ENCODE results near the gene UMODL1.

UMODL1 gene

GRCh38 chr21:42107177-42107880 is 36.2 kb downstream of the UMODL1 start:
- no peaks in the 10 kb centered on the region for H3K27me3 ChIP-seq (ENCODE audit: control insufficient read depth, insufficient read depth, low read length, poor library complexity, severe bottlenecking)
- no peaks in the 10 kb centered on the region for H3K9me3 ChIP-seq (ENCODE audit: control insufficient read depth, low read length)
- 85 to 87% methylated on average over 18 of the region's 18 CpGs for WGBS, 2 experiments
- H3K27ac ChIP-seq (ENCODE audit: insufficient read depth, low read depth, low read length, poor library complexity, severe bottlenecking), result no peak overlapping the region
- no peaks in the 10 kb centered on the region for H3K36me3 ChIP-seq (ENCODE audit: control insufficient read depth, insufficient read depth, low read length)
- no peaks in the 10 kb centered on the region for H3K4me1 ChIP-seq (ENCODE audit: control insufficient read depth, insufficient read depth, low read length)
- no peak overlapping the region for H3K4me3 ChIP-seq (ENCODE audit: insufficient read depth, low read depth, low read length)

DNA sequence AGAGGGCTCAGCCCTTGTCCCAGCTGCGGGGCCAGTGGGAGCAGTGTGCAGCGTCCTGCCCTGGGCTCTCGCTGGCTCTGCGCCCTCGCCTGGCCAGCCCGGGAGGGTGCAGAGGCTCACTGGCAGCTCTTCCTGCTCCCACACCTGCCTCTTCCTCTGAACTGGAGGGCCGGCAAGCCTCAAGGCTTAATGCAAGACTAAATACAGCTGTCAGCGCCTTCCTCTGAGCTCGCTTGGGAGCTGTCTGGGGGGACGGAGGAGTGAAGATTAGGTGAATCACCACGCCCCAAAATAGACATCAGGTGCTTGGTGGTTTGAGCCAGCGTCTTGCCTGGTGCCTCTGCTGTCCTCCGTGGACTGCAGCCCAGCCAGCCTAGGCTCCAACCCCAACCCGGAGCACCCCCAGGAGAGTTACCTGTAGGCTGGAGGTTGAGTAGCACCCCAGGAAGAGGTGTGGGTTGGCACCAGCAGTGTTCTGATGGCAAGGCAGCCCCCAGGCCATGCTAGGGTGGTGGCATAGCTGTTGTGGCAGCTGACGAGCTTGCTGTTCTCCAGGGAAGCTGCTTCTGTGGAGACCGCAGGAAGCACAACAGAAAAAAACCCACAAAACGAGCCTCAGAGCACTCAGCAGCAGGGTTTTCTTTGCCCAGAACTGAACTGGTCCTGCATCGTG is 36.9 kb downstream of the UMODL1 start:
- no peaks in the 10 kb centered on the region for H3K27me3 ChIP-seq (ENCODE audit: control insufficient read depth, insufficient read depth, low read length, poor library complexity, severe bottlenecking)
- H3K4me3 ChIP-seq (ENCODE audit: insufficient read depth, low read depth, low read length), result no peak overlapping the region
- no peak overlapping the region for H3K27ac ChIP-seq (ENCODE audit: insufficient read depth, low read depth, low read length, poor library complexity, severe bottlenecking)
- no peaks in the 10 kb centered on the region for H3K4me1 ChIP-seq (ENCODE audit: control insufficient read depth, insufficient read depth, low read length)
- no peaks in the 10 kb centered on the region for H3K9me3 ChIP-seq (ENCODE audit: control insufficient read depth, low read length)
- WGBS, 2 experiments, result 40 to 42% methylated on average over 18 of the region's 18 CpGs
- H3K36me3 ChIP-seq (ENCODE audit: control insufficient read depth, insufficient read depth, low read length), result no peaks in the 10 kb centered on the region

GRCh38 chr21:42108554-42109340 is 37.6 kb downstream of the UMODL1 start:
- 86 to 90% methylated on average over 24 to 26 of the region's 26 CpGs for WGBS, 2 experiments
- H3K4me3 ChIP-seq (ENCODE audit: insufficient read depth, low read depth, low read length), result no peak overlapping the region
- H3K27ac ChIP-seq (ENCODE audit: insufficient read depth, low read depth, low read length, poor library complexity, severe bottlenecking), result no peak overlapping the region
- no peaks in the 10 kb centered on the region for H3K4me1 ChIP-seq (ENCODE audit: control insufficient read depth, insufficient read depth, low read length)
- no peaks in the 10 kb centered on the region for H3K27me3 ChIP-seq (ENCODE audit: control insufficient read depth, insufficient read depth, low read length, poor library complexity, severe bottlenecking)
- H3K9me3 ChIP-seq (ENCODE audit: control insufficient read depth, low read length), result no peaks in the 10 kb centered on the region
- H3K36me3 ChIP-seq (ENCODE audit: control insufficient read depth, insufficient read depth, low read length), result no peaks in the 10 kb centered on the region

DNA sequence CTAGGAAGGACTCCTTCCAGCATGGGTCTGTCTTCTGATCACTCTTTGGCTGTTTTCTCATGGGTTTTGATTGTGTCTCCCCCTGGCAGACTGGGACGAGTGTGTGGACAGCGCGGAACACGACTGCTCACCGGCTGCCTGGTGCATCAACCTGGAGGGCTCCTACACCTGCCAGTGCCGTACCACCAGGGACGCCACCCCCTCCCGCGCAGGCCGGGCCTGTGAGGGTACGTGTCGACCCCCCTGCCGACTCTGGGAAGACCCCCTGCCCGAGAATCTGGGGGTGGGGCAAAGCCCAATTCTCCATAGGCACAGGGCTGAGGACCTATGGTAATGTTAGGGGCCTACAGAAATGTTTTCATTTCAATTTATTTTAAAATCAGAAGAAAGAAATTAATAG is 38.4 kb downstream of the UMODL1 start:
- Histone ChIP-seq H3K36me3 (ENCODE audit: control insufficient read depth, insufficient read depth, low read length) (no peaks in the 10 kb centered on the region), H3K9me3 (ENCODE audit: control insufficient read depth, low read length) (no peaks in the 10 kb centered on the region), H3K27me3 (ENCODE audit: control insufficient read depth, insufficient read depth, low read length, poor library complexity, severe bottlenecking) (no peaks in the 10 kb centered on the region), H3K4me3 (ENCODE audit: insufficient read depth, low read depth, low read length) (no peak overlapping the region), H3K4me1 (ENCODE audit: control insufficient read depth, insufficient read depth, low read length) (no peaks in the 10 kb centered on the region), H3K27ac (ENCODE audit: insufficient read depth, low read depth, low read length, poor library complexity, severe bottlenecking) (no peak overlapping the region)
- WGBS, 2 experiments, result 87 to 96% methylated on average over 14 of the region's 14 CpGs

DNA sequence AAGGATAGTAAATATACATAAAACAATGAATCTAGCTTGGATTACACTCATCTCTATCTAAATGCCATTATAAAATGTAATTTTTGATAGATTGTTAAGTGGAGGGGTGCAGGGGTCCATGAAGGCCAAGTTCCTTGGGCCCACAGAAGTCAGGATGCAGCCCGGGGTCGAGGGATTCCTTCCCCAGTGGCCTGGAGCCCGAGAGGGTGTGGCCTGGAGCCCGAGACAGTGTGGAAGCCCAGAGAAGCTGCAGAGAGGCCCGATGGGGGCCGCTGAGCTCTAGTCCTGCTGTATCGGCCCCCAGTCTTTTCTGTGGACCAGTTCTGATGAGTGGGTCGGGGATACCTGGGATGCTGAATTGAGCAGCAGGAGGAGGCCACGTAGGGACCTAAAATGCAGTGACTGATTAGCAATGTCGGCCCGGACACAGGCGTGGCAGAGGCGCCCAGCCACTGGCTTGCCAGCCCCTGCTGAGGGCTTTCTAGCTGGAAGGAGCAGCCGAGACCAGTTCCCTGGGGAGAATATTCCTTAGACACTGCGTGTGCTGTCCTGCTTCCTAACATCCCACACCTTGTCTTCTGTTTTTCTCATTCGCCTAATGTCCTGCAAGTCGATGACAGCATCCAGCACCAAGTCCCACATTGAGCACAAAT is 38.9 kb downstream of the UMODL1 start:
- WGBS, 2 experiments, result 87 to 88% methylated on average over 17 of the region's 17 CpGs
- Histone ChIP-seq H3K4me3 (ENCODE audit: insufficient read depth, low read depth, low read length) (no peak overlapping the region), H3K27me3 (ENCODE audit: control insufficient read depth, insufficient read depth, low read length, poor library complexity, severe bottlenecking) (no peaks in the 10 kb centered on the region), H3K4me1 (ENCODE audit: control insufficient read depth, insufficient read depth, low read length) (no peaks in the 10 kb centered on the region), H3K9me3 (ENCODE audit: control insufficient read depth, low read length) (no peaks in the 10 kb centered on the region), H3K27ac (ENCODE audit: insufficient read depth, low read depth, low read length, poor library complexity, severe bottlenecking) (no peak overlapping the region), H3K36me3 (ENCODE audit: control insufficient read depth, insufficient read depth, low read length) (no peaks in the 10 kb centered on the region)

- Histone ChIP-seq H3K27me3 (ENCODE audit: control insufficient read depth, insufficient read depth, low read length, poor library complexity, severe bottlenecking) (no peaks in the 10 kb centered on the region), H3K27ac (ENCODE audit: insufficient read depth, low read depth, low read length, poor library complexity, severe bottlenecking) (no peak overlapping the region), H3K4me3 (ENCODE audit: insufficient read depth, low read depth, low read length) (no peak overlapping the region), H3K9me3 (ENCODE audit: control insufficient read depth, low read length) (no peaks in the 10 kb centered on the region), H3K4me1 (ENCODE audit: control insufficient read depth, insufficient read depth, low read length) (no peaks in the 10 kb centered on the region), H3K36me3 (ENCODE audit: control insufficient read depth, insufficient read depth, low read length) (no peaks in the 10 kb centered on the region)
- 91 to 92% methylated on average over 24 of the region's 24 CpGs for WGBS, 2 experiments
Observed at GRCh38 chr21:42110691-42111469, 39.8 kb downstream of the UMODL1 start.

GRCh38 chr21:42111470-42111743 is 40.3 kb downstream of the UMODL1 start:
- 93 to 95% methylated on average over 8 of the region's 8 CpGs for WGBS, 2 experiments
- Histone ChIP-seq H3K4me1 (ENCODE audit: control insufficient read depth, insufficient read depth, low read length) (no peaks in the 10 kb centered on the region), H3K27ac (ENCODE audit: insufficient read depth, low read depth, low read length, poor library complexity, severe bottlenecking) (no peak overlapping the region), H3K9me3 (ENCODE audit: control insufficient read depth, low read length) (no peaks in the 10 kb centered on the region), H3K4me3 (ENCODE audit: insufficient read depth, low read depth, low read length) (no peak overlapping the region), H3K36me3 (ENCODE audit: control insufficient read depth, insufficient read depth, low read length) (no peaks in the 10 kb centered on the region), H3K27me3 (ENCODE audit: control insufficient read depth, insufficient read depth, low read length, poor library complexity, severe bottlenecking) (no peaks in the 10 kb centered on the region)

DNA sequence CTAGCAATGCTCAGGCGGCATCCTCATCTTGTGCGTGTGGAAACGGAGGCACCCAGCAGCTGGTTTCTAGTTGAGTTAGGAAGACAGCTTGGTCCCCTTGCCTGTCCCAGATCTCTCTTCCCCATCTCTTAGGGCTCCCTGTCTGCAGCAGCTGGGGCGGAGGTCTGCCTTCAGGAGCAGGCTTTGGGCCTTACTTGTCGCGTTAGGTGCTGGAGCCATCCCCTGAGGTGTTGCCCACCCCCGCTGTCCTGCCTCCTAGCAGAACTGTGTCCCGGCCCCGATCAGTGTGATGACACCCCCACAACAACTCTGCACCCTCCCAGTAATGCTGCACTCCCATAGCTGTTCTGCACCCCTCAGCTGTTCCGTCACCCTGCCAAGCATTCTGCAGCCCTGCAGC is 40.7 kb downstream of the UMODL1 start:
- H3K27ac ChIP-seq (ENCODE audit: insufficient read depth, low read depth, low read length, poor library complexity, severe bottlenecking), result no peak overlapping the region
- H3K36me3 ChIP-seq (ENCODE audit: control insufficient read depth, insufficient read depth, low read length), result no peaks in the 10 kb centered on the region
- 92 to 93% methylated on average over 10 of the region's 10 CpGs for WGBS, 2 experiments
- no peaks in the 10 kb centered on the region for H3K27me3 ChIP-seq (ENCODE audit: control insufficient read depth, insufficient read depth, low read length, poor library complexity, severe bottlenecking)
- H3K4me3 ChIP-seq (ENCODE audit: insufficient read depth, low read depth, low read length), result no peak overlapping the region
- H3K9me3 ChIP-seq (ENCODE audit: control insufficient read depth, low read length), result no peaks in the 10 kb centered on the region
- H3K4me1 ChIP-seq (ENCODE audit: control insufficient read depth, insufficient read depth, low read length), result no peaks in the 10 kb centered on the region

DNA sequence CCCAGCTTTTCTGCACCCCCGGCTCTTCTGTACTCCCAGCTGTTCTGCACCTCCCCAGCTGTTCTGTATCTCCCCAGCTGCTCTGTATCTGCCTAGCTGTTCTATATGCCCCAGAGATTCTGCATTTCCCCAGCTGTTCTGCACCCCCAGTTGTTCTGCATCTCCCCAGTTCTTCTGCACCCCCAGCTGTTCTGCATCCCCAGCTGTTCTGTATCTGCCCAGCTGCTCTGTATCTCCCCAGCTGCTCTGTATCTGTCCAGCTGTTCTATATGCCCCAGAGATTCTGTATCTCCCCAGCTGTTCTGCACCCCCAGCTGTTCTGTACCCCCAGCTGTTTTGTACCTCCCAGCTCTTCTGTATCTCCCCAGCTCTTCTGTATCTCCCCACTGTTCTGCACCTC is 41.1 kb downstream of the UMODL1 start:
- Histone ChIP-seq H3K27me3 (ENCODE audit: control insufficient read depth, insufficient read depth, low read length, poor library complexity, severe bottlenecking) (no peaks in the 10 kb centered on the region), H3K4me1 (ENCODE audit: control insufficient read depth, insufficient read depth, low read length) (no peaks in the 10 kb centered on the region), H3K4me3 (ENCODE audit: insufficient read depth, low read depth, low read length) (no peak overlapping the region), H3K27ac (ENCODE audit: insufficient read depth, low read depth, low read length, poor library complexity, severe bottlenecking) (no peak overlapping the region), H3K36me3 (ENCODE audit: control insufficient read depth, insufficient read depth, low read length) (no peaks in the 10 kb centered on the region), H3K9me3 (ENCODE audit: control insufficient read depth, low read length) (no peaks in the 10 kb centered on the region)
- WGBS, 2 experiments, result 84 to 92% methylated on average over 1 of the region's 1 CpG
